K562 (cell line): ENCODE data around the gene SPECC1L. TPM values are rescaled to one million over a fixed set of nuclear protein-coding genes. Genes with fewer than 3 reads are reported as not detected.

ENCODE experiments used
- ATAC-seq: fragments of 200-7000 bp; cut with Tn5 transposase; 3 replicates; pipeline ENCODE4 v1.9.1; 2020; ENCODE audit warnings: moderate library complexity
- BruUV-seq: library from RNA; stranded (reverse); fragments of 400-500 nt; replicated peaks from 2 replicates; lab custom pipeline; 2021; lab: Mats Ljungman, UMichigan
- CTCF ChIA-PET: fragments of 300-600 bp; formaldehyde crosslinking; extraction: SDS; loops from one replicate; lab custom pipeline; 2021; ENCODE audit warnings: low intra/inter-chr PET ratio; lab: Yijun Ruan, JAX
- POLR2A ChIA-PET: fragments of 300-600, 350-650 bp; sonication (Branson Sonifier 250); formaldehyde crosslinking; extraction: SDS; loops from one replicate; lab custom pipeline; 2021; ENCODE audit warnings: antibody characterized with exemption, inconsistent platforms; lab: Yijun Ruan, JAX
- DNase-seq, 4 experiments: peaks; one replicate each; pipeline versions ENCODE4 v3.0.0 to v3.0.0-alpha.2; 2011 to 2018; ENCODE audit warnings: low spot score in 3 of 4, mixed read lengths in 3 of 4; ENCODE audit errors: extremely low read depth in 1 of 4
- FAIRE-seq: peaks from 2 replicates; lab custom pipeline; 2011; peaks lifted over from hg19 to GRCh38; lab: Jason Lieb, UNC
- H2AFZ ChIP-seq: 2 replicates; pipeline ENCODE4 v1.6.0; 2011; ENCODE audit warnings: low read depth, low read length, control low read depth, inconsistent platforms
- H3K27ac ChIP-seq: fragments of 200-600 bp; 3 replicates; pipeline ENCODE4 v1.8.0; 2011; ENCODE audit warnings: low read depth, mild to moderate bottlenecking, control low read depth, inconsistent platforms, low read length, moderate library complexity, mixed read lengths; ENCODE audit errors: extremely low read depth
- H3K27me3 ChIP-seq, 2 experiments: fragments of 300-600 bp in 1 of 2; 2 replicates in 1 of 2; 3 replicates in 1 of 2; pipeline versions ENCODE4 v1.6.0 to v1.8.0; 2011; ENCODE audit warnings: inconsistent platforms in 2 of 2, low read length in 2 of 2, mild to moderate bottlenecking in 1 of 2, mixed read lengths in 1 of 2, moderate library complexity in 1 of 2; ENCODE audit not compliant: control insufficient read depth in 2 of 2, insufficient read depth in 2 of 2
- H3K36me3 ChIP-seq: fragments of 300-600 bp; 3 replicates; pipeline ENCODE4 v1.8.0; 2011; ENCODE audit warnings: mild to moderate bottlenecking, low read length, inconsistent platforms; ENCODE audit not compliant: control insufficient read depth, insufficient read depth
- H3K4me1 ChIP-seq, 2 experiments: fragments of 200-600 bp in 1 of 2; replicated peaks in 1 of 2; 2 replicates in 1 of 2; 3 replicates in 1 of 2; pipeline versions ENCODE4 v1.5.1 to v1.8.0; 2011; ENCODE audit warnings: inconsistent platforms in 2 of 2, low read length in 2 of 2, mild to moderate bottlenecking in 1 of 2, mixed read lengths in 1 of 2, moderate library complexity in 1 of 2; ENCODE audit not compliant: control insufficient read depth in 2 of 2, insufficient read depth in 2 of 2
- H3K4me2 ChIP-seq: 2 replicates; pipeline ENCODE4 v1.6.1; 2011; ENCODE audit warnings: low read length, control low read depth, inconsistent platforms, mixed read lengths; ENCODE audit not compliant: insufficient read depth
- H3K4me3 ChIP-seq: fragments of 200-600 bp; sonication (generic), shearing (Covaris generic); 2 replicates; pipeline ENCODE4 v1.5.1; 2016; ENCODE audit warnings: control low read depth, inconsistent platforms
- H3K79me2 ChIP-seq: fragments of 200-600 bp; 3 replicates; pipeline ENCODE4 v1.8.0; 2011; ENCODE audit warnings: low read length, inconsistent platforms; ENCODE audit not compliant: control insufficient read depth, insufficient read depth
- H3K9ac ChIP-seq, 2 experiments: 2 replicates each; pipeline versions ENCODE4 v1.6.0 to v1.6.1; 2011; ENCODE audit warnings: low read depth in 2 of 2, low read length in 2 of 2, control low read depth in 1 of 2, inconsistent platforms in 1 of 2, mild to moderate bottlenecking in 1 of 2, mixed read lengths in 1 of 2; ENCODE audit not compliant: insufficient read depth in 1 of 2
- H3K9me1 ChIP-seq: one replicate; pipeline ENCODE4 v1.6.0; 2011; ENCODE audit warnings: inconsistent platforms, mild to moderate bottlenecking, low read length, moderate library complexity; ENCODE audit not compliant: control insufficient read depth, insufficient read depth
- H3K9me3 ChIP-seq: replicated peaks from 2 replicates; pipeline ENCODE4 v1.5.1; 2011; ENCODE audit warnings: low read depth, low read length, inconsistent platforms; ENCODE audit not compliant: control insufficient read depth, insufficient read depth
- H4K20me1 ChIP-seq: replicated peaks from 2 replicates; pipeline ENCODE4 v1.6.1; 2011; ENCODE audit warnings: low read length, inconsistent platforms, mixed read lengths; ENCODE audit not compliant: control insufficient read depth, insufficient read depth
- ATF7 ChIP-seq: fragments of 450-650 bp; IDR thresholded peaks from 2 replicates; pipeline ENCODE4 v1.7.1; 2014; ENCODE audit warnings: mild to moderate bottlenecking, moderate library complexity
- NFRKB ChIP-seq: fragments of 450-650 bp; IDR thresholded peaks from 2 replicates; pipeline ENCODE4 v1.6.1; 2016; ENCODE audit warnings: low read depth
- WGBS: fragments of 100-300 bp; shearing (Covaris generic); methylation state at CpG from one replicate; pipeline ENCODE4 v1.1.6; 2016; ENCODE audit warnings: low coverage, mixed read lengths; ENCODE audit not compliant: insufficient coverage; ENCODE audit errors: missing lambda C conversion rate; 5-methylcytosine and 5-hydroxymethylcytosine counted together
- in situ Hi-C: fragments of 300-500 bp; cut with MboI; formaldehyde crosslinking; loops from 4 replicates; pipeline ENCODE4 v1.15.0; 2018; ENCODE audit warnings: inconsistent platforms, mixed read lengths
- intact Hi-C: fragments of 100-400 bp; cut with micrococcal nuclease; formaldehyde crosslinking; loops from 2 replicates; pipeline ENCODE4 v1.14.2; 2022
- polyA plus RNA-seq, 8 experiments: library from polyadenylated mRNA; depleted of rRNA in 4 of 8; stranded (reverse) in 5 of 8; unstranded in 3 of 8; fragments of >200 nt; fragmentation: Nextera tagmentation in 2 of 8; fragmentation: Illumina TruSeq in 1 of 8; extraction: Ambion mirVana in 2 of 8; extraction: Trizol in 1 of 8; gene quantifications; 2 replicates each; pipeline versions ENCODE4 v1.2.1 to v1.2.3, GENCODE V29; 2011 to 2014; ENCODE audit warnings: inconsistent platforms in 1 of 8, missing spikeins in 1 of 8
- total RNA-seq, 7 experiments: library from RNA; depleted of rRNA in 6 of 7; stranded (reverse); fragments of >200 nt in 6 of 7; fragmentation: Illumina TruSeq in 2 of 7; extraction: Trizol in 2 of 7; gene quantifications; 2 replicates each; pipeline versions ENCODE4 v1.2.1 to v1.2.3, GENCODE V29; 2011 to 2021; ENCODE audit warnings: low replicate concordance in 1 of 7
- TF ChIP-seq, protein P1 (sequence below): sonication (generic); formaldehyde crosslinking; IDR thresholded peaks from 2 replicates; pipeline ENCODE4 v1.8.1; 2023; ENCODE audit warnings: mild to moderate bottlenecking, missing genetic modification reagents

The SPECC1L gene
- total and polyA plus RNA-seq, 9 of the 15 experiments (the other 6 are each of a cell fraction or from before 2014, with no cell fraction given): 1.4 to 27.9 (median 14.5) TPM

DNA sequence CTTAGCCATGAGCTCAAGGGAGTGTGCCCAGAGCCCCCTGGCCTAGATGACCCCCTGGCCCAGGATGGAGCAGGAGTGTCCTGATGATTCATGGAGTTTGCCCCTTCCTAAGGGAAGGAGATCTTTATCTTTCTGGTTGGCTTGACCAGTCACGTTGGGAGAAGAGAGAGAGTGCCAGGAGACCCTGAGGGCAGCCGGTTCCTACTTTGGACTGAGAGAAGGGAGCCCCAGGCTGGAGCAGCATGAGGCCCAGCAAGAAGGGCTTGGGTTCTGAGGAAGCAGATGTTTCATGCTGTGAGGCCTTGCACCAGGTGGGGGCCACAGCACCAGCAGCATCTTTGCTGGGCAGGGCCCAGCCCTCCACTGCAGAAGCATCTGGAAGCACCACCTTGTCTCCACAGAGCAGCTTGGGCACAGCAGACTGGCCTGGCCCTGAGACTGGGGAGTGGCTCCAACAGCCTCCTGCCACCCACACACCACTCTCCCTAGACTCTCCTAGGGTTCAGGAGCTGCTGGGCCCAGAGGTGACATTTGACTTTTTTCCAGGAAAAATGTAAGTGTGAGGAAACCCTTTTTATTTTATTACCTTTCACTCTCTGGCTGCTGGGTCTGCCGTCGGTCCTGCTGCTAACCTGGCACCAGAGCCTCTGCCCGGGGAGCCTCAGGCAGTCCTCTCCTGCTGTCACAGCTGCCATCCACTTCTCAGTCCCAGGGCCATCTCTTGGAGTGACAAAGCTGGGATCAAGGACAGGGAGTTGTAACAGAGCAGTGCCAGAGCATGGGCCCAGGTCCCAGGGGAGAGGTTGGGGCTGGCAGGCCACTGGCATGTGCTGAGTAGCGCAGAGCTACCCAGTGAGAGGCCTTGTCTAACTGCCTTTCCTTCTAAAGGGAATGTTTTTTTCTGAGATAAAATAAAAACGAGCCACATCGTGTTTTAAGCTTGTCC lies 171.0 kb downstream of the SPECC1L start:
- Histone ChIP-seq H3K4me1 (peaks cover 16 to 21% of the 10 kb centered on the region in 2 experiments), H4K20me1 (0 out of 2 replicates have a peak, but pooled peaks cover 2% of the 10 kb centered on the region), H3K36me3 (no peaks in the 10 kb centered on the region), H3K79me2 (no peaks in the 10 kb centered on the region), H3K9me1 (no peaks in the 10 kb centered on the region), H3K4me3 (no peak overlapping the region), H3K9ac (0 out of 4 replicates have a peak overlapping the region, but pooled peaks of 1 of the 2 experiments have one; percentile 36), H3K27ac (no peak overlapping the region), H3K4me2 (no peak overlapping the region), H3K9me3 (no peaks in the 10 kb centered on the region), H3K27me3 (peaks cover 0 to 4% of the 10 kb centered on the region in 2 experiments; a peak in 1 of 5 replicates), H2AFZ (no peak overlapping the region)
- in situ Hi-C loops (no loop called here), intact Hi-C loops (no loop called here)
- ATAC-seq: no peak
- DNase-seq: peak in 1 of 4 experiments; percentile 18
- ChIA-PET POLR2A (no interaction called here), CTCF (no interaction called here)
- TF ChIP-seq ATF7: no peak
- FAIRE-seq: no peak
- BruUV-seq: no TSS peak
- 40% methylated on average over 5 of the region's 8 CpGs for WGBS

DNA sequence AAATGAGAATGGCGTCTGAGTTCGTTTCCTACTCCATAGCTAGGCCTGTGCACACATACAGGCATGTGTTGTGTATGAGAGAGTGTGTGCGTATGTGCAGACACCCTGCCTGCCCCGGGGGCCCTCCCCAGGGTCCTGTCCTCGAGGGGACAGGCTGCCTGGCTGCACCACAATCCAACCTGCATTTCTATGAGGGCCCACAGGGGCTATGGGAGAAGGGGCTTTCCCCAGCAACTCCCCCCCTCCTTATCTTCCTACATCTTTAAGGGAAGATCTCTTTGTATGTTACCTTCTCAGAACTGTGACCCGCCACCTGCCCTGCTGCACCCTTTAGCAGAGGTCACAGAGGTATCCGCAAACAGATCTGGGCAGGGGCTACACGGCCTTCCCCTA lies 171.7 kb downstream of the SPECC1L start:
- TF ChIP-seq, protein P1, sequence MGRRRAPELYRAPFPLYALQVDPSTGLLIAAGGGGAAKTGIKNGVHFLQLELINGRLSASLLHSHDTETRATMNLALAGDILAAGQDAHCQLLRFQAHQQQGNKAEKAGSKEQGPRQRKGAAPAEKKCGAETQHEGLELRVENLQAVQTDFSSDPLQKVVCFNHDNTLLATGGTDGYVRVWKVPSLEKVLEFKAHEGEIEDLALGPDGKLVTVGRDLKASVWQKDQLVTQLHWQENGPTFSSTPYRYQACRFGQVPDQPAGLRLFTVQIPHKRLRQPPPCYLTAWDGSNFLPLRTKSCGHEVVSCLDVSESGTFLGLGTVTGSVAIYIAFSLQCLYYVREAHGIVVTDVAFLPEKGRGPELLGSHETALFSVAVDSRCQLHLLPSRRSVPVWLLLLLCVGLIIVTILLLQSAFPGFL (CRISPR knock-in tag): no peak
- no peak for TF ChIP-seq NFRKB
- H3K4me1 ChIP-seq: peaks cover 16 to 21% of the 10 kb centered on the region in 2 experiments
- no peak overlapping the region for H2AFZ ChIP-seq
- no peaks in the 10 kb centered on the region for H3K9me3 ChIP-seq
- H3K4me2 ChIP-seq: no peak overlapping the region
- POLR2A ChIA-PET: no interaction called here
- H3K36me3 ChIP-seq: no peaks in the 10 kb centered on the region
- H3K27me3 ChIP-seq: peaks cover 0 to 4% of the 10 kb centered on the region in 2 experiments; a peak in 1 of 5 replicates
- in situ Hi-C loops (no loop called here), intact Hi-C loops (no loop called here)
- no peak overlapping the region for H3K4me3 ChIP-seq
- 41% methylated on average over 3 of the region's 8 CpGs for WGBS
- no TSS peak for BruUV-seq
- ATAC-seq (no peak), FAIRE-seq (no peak), DNase-seq (no peak)
- H4K20me1 ChIP-seq: 0 out of 2 replicates have a peak, but pooled peaks cover 2% of the 10 kb centered on the region
- H3K9me1 ChIP-seq: no peaks in the 10 kb centered on the region
- H3K27ac ChIP-seq: no peak overlapping the region
- H3K79me2 ChIP-seq: no peaks in the 10 kb centered on the region
- CTCF ChIA-PET: no interaction called here
- H3K9ac ChIP-seq: no peak overlapping the region
